Keratinocyte (primary cell): ENCODE data around the gene DIPK1A. TPM values are rescaled to one million over a fixed set of nuclear protein-coding genes. Genes with fewer than 3 reads are reported as not detected.

ENCODE experiments used
- DNase-seq: peaks from one replicate; pipeline ENCODE4 v3.0.0-alpha.2; 2011; ENCODE audit warnings: low read depth, missing footprints, low spot score
- FAIRE-seq: peaks from 2 replicates; lab custom pipeline; 2011; peaks lifted over from hg19 to GRCh38; lab: Jason Lieb, UNC
- H2AFZ ChIP-seq: 2 replicates; pipeline ENCODE4 v1.6.0; 2012; ENCODE audit warnings: low read length, control low read depth, inconsistent platforms; ENCODE audit not compliant: control insufficient read depth
- H3K27ac ChIP-seq: 2 replicates; pipeline ENCODE4 v1.5.1; 2011; ENCODE audit warnings: low read length; ENCODE audit not compliant: control insufficient read depth, insufficient read depth
- H3K27me3 ChIP-seq: 3 replicates; pipeline ENCODE4 v1.6.0; 2011; ENCODE audit warnings: low read length; ENCODE audit not compliant: control insufficient read depth, insufficient read depth; ENCODE audit errors: extremely low read depth
- H3K36me3 ChIP-seq, 2 experiments: 2 replicates in 1 of 2; 3 replicates in 1 of 2; pipeline ENCODE4 v1.5.1; 2011; ENCODE audit warnings: low read length in 2 of 2, mild to moderate bottlenecking in 1 of 2; ENCODE audit not compliant: control insufficient read depth in 2 of 2, insufficient read depth in 2 of 2; ENCODE audit errors: extremely low read depth in 1 of 2
- H3K4me1 ChIP-seq: 3 replicates; pipeline ENCODE4 v1.5.1; 2011; ENCODE audit warnings: low read length; ENCODE audit not compliant: control insufficient read depth, insufficient read depth; ENCODE audit errors: extremely low read depth
- H3K4me2 ChIP-seq: 3 replicates; pipeline ENCODE4 v1.6.0; 2011; ENCODE audit warnings: low read depth, low read length; ENCODE audit not compliant: control insufficient read depth, insufficient read depth; ENCODE audit errors: extremely low read depth
- H3K4me3 ChIP-seq, 3 experiments: fragments of 200-600 bp in 1 of 3; sonication (generic) in 1 of 3; 2 replicates in 2 of 3; 3 replicates in 1 of 3; pipeline ENCODE4 v1.5.1; 2011 to 2016; ENCODE audit warnings: low read length in 3 of 3, mild to moderate bottlenecking in 3 of 3, control low read depth in 2 of 3, inconsistent platforms in 1 of 3, low read depth in 1 of 3, mixed read lengths in 1 of 3, mixed run types in 1 of 3, moderate library complexity in 1 of 3; ENCODE audit not compliant: control insufficient read depth in 2 of 3, insufficient read depth in 2 of 3; ENCODE audit errors: extremely low read depth in 1 of 3
- H3K79me2 ChIP-seq: 2 replicates; pipeline ENCODE4 v1.6.0; 2012; ENCODE audit warnings: low read length; ENCODE audit not compliant: control insufficient read depth, insufficient read depth
- H3K9ac ChIP-seq: 3 replicates; pipeline ENCODE4 v1.6.0; 2011; ENCODE audit warnings: low read length; ENCODE audit not compliant: control insufficient read depth, insufficient read depth; ENCODE audit errors: extremely low read depth
- H3K9me1 ChIP-seq: 3 replicates; pipeline ENCODE4 v1.6.0; 2011; ENCODE audit warnings: low read length; ENCODE audit not compliant: control insufficient read depth, insufficient read depth; ENCODE audit errors: extremely low read depth
- H3K9me3 ChIP-seq: 2 replicates; pipeline ENCODE4 v1.5.1; 2012; ENCODE audit warnings: low read depth, low read length; ENCODE audit not compliant: control insufficient read depth
- H4K20me1 ChIP-seq: 3 replicates; pipeline ENCODE4 v1.6.0; 2011; ENCODE audit warnings: low read length; ENCODE audit not compliant: control insufficient read depth, insufficient read depth; ENCODE audit errors: extremely low read depth
- EZH2 ChIP-seq: IDR thresholded peaks from one replicate; pipeline ENCODE4 v1.6.1; 2012; ENCODE audit warnings: inconsistent platforms, mild to moderate bottlenecking, low read length, moderate library complexity
- dilution Hi-C: fragments of 300-500 bp; cut with MboI; formaldehyde crosslinking; loops from one replicate; pipeline ENCODE4 v1.7.0; 2020; ENCODE audit warnings: low sequenced_read_pairs; ENCODE audit not compliant: extremely low pct_ligation_motif_present
- polyA plus RNA-seq, 5 experiments: library from polyadenylated mRNA; depleted of rRNA in 3 of 5; stranded (reverse) in 3 of 5; stranded (forward) in 1 of 5; unstranded in 1 of 5; fragments of >200 nt; gene quantifications; 1 replicate in 1 of 5; 2 replicates in 3 of 5; 3 replicates in 1 of 5; pipeline versions ENCODE4 v1.2.1 to v1.2.3, GENCODE V29; 2011 to 2012; ENCODE audit warnings: missing spikeins in 2 of 5, low read depth in 1 of 5, low replicate concordance in 1 of 5
- TF ChIP-seq, protein P1 (sequence below), 3 experiments: IDR thresholded peaks in 1 of 3; conservative IDR thresholded peaks in 1 of 3; optimal IDR thresholded peaks in 1 of 3; 2 replicates in 2 of 3; 3 replicates in 1 of 3; pipeline versions ENCODE3 to v1.5.1; 2011; ENCODE audit warnings: low read length in 3 of 3, mild to moderate bottlenecking in 3 of 3, moderate library complexity in 2 of 3, control low read depth in 1 of 3, inconsistent platforms in 1 of 3; ENCODE audit not compliant: insufficient read depth in 2 of 3; ENCODE audit errors: extremely low read depth in 1 of 3

Gene DIPK1A
- polyA plus RNA-seq, 1 donor (not counting 4 experiments of a cell fraction or from before 2014, with no cell fraction given): 22.0 TPM

DNA sequence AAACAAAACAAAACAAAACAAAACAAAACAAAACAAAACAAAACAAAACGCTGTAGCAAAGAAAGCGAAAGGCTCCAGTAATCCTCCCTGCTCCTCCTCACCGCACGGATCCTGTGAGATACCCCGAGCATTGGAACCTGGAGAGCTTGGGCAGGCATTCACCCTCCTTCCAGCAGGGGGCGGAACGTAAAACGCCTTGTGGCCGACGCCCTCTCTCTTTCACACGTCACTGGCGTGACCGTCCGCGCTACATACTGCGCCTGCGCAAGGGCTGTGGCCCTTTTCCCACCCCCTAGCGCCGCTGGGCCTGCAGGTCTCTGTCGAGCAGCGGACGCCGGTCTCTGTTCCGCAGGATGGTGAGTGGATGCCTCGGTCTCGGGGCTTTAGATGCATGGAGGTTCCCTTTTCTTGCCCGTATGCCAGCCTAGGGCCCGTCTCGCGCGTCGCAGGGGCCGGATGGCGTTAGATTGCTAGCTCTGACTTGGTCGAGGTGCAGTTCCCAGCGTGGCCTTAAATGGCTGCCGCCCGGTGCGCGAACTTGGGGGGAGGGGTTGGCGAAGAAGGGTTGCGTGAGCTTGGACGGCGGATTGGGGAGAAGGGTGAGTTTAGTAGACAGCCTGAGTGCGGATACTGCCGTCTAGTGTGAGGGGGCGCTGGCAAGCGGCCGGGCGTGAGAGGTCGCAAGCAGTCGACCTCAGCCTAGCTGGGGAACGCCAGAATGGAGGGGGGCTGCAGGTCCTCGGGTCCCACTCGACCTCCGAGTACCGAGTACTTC, 129.3 kb downstream of the DIPK1A start, which contains the start of gene RPL5:
Gene RPL5 (plus strand): TSS at position 279 of the 775 bp plus-strand sequence. CDS start 75 bp downstream, at position 354.
- DNase-seq: peak; percentile 90
- dilution Hi-C loops: no loop called here
- no peaks in the 10 kb centered on the region for H3K27me3 ChIP-seq
- peak within 1 kb of the TSS; percentile 90 for H2AFZ ChIP-seq
- no peaks in the 10 kb centered on the region for H3K9me1 ChIP-seq
- H3K4me3 ChIP-seq: peak within 1 kb of the TSS; percentile 98 to 100 (median 99)
- peak within 1 kb of the TSS; percentile 100 for H3K9ac ChIP-seq
- H3K4me2 ChIP-seq: peak within 1 kb of the TSS; percentile 90
- H3K36me3 ChIP-seq: peaks cover 12% of the 10 kb centered on the region in 2 experiments
- TF ChIP-seq, protein P1, sequence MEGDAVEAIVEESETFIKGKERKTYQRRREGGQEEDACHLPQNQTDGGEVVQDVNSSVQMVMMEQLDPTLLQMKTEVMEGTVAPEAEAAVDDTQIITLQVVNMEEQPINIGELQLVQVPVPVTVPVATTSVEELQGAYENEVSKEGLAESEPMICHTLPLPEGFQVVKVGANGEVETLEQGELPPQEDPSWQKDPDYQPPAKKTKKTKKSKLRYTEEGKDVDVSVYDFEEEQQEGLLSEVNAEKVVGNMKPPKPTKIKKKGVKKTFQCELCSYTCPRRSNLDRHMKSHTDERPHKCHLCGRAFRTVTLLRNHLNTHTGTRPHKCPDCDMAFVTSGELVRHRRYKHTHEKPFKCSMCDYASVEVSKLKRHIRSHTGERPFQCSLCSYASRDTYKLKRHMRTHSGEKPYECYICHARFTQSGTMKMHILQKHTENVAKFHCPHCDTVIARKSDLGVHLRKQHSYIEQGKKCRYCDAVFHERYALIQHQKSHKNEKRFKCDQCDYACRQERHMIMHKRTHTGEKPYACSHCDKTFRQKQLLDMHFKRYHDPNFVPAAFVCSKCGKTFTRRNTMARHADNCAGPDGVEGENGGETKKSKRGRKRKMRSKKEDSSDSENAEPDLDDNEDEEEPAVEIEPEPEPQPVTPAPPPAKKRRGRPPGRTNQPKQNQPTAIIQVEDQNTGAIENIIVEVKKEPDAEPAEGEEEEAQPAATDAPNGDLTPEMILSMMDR (optimal IDR thresholded peaks at IDR 0.05 in 1 of 3, IDR thresholded peaks at IDR 0.05 in 1 of 3, conservative IDR thresholded peaks at IDR 0.05 in 1 of 3; ENCODE audit: extremely low read depth in 1 of 3, insufficient read depth in 2 of 3, low read length in 3 of 3): peak; percentile 96 to 99 (median 99)
- TF ChIP-seq EZH2: no peak
- H3K4me1 ChIP-seq: peaks cover 21% of the 10 kb centered on the region
- H3K79me2 ChIP-seq: peaks cover 51% of the 10 kb centered on the region
- H3K27ac ChIP-seq: peak within 1 kb of the TSS; percentile 98
- no peaks in the 10 kb centered on the region for H3K9me3 ChIP-seq
- peak; percentile 29 for FAIRE-seq
- H4K20me1 ChIP-seq: peaks cover 18% of the 10 kb centered on the region

DNA sequence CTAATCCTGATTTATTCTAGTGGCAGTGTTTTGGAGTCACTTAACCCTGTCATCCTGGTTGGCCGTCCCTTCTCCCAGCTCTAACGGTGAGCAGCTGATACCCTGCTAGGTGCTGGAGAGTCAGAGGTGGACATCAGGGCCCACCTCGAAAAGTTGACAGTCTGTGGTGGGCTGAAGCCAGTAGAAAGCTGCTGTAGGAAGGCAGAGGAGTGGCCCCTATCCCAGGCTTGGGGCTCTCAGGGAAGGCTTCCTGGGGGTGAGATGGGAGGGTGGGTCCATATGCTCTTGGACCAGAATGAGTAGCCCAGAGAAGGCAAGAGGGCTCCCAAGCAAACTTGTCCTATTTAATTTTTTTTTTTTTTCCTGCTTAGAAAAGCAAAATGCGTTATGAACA, 129.9 kb downstream of the DIPK1A start:
- peak overlapping the region; percentile 47 for H3K27ac ChIP-seq
- H4K20me1 ChIP-seq: peaks cover 16% of the 10 kb centered on the region
- peak overlapping the region; percentile 82 for H3K4me2 ChIP-seq
- H3K36me3 ChIP-seq: peaks cover 11 to 12% of the 10 kb centered on the region in 2 experiments
- no peak for DNase-seq
- H3K4me1 ChIP-seq: peaks cover 21% of the 10 kb centered on the region
- no peak for FAIRE-seq
- peak overlapping the region; percentile 100 for H3K9ac ChIP-seq
- H3K4me3 ChIP-seq: peak overlapping the region in 1 of 3 experiments; percentile 98
- H3K9me3 ChIP-seq: no peaks in the 10 kb centered on the region
- TF ChIP-seq, protein P1 (optimal IDR thresholded peaks at IDR 0.05 in 1 of 3, IDR thresholded peaks at IDR 0.05 in 1 of 3, conservative IDR thresholded peaks at IDR 0.05 in 1 of 3; ENCODE audit: extremely low read depth in 1 of 3, insufficient read depth in 2 of 3, low read length in 3 of 3): no peak
- TF ChIP-seq EZH2: no peak
- H3K79me2 ChIP-seq: peaks cover 45% of the 10 kb centered on the region
- H3K9me1 ChIP-seq: no peaks in the 10 kb centered on the region
- peak overlapping the region; percentile 90 for H2AFZ ChIP-seq
- dilution Hi-C loops: no loop called here
- no peaks in the 10 kb centered on the region for H3K27me3 ChIP-seq
